ENCODE measurements around the gene OR5H1.

The OR5H1 gene

GRCh38 chr3:98151241-98151640, 20.7 kb downstream of the OR5H1 start:
- Mint-ChIP-seq H3K27ac (no peak overlapping the region), H3K4me3 (no peak overlapping the region), H3K36me3 (ENCODE audit: low read depth) (no peaks in the 10 kb centered on the region), H3K27me3 (no peaks in the 10 kb centered on the region), H3K9me3 (no peaks in the 10 kb centered on the region), H3K4me1 (no peaks in the 10 kb centered on the region)
- DNase-seq (no peak), ATAC-seq (no peak)

GRCh38 chr3:98166396-98166795, 35.9 kb downstream of the OR5H1 start, which contains the start of gene OR5H15:
TSS of gene OR5H15 (plus strand) at chr3:98166696. CDS start at chr3:98168700, 2,004 bp downstream.
- ATAC-seq, result no peak
- Mint-ChIP-seq H3K27ac (no peak within 1 kb of the TSS), H3K9me3 (no peaks in the 10 kb centered on the region)

DNA sequence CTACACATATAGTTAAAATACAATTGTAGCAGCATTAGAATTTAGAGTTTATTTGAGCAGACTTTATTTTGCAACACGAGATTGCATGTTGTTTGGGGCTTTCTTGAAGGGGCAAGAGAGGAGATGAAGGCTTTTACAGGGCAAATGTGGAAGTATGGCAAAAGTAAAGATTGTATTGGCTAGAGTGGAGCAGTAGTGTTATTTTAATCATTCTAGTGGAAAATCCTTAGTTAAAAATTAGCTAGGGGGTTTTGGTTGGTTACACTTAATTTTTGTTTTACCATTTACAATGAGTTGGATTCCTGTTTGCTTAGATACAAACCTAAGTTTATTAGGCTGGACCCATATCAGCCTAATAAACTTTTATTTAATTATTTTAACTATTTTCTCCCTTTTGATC, 40.5 kb downstream of the OR5H1 start:
- Mint-ChIP-seq H3K36me3 (ENCODE audit: low read depth) (no peaks in the 10 kb centered on the region), H3K4me1 (no peaks in the 10 kb centered on the region), H3K4me3 (no peak overlapping the region), H3K9me3 (no peaks in the 10 kb centered on the region), H3K27me3 (no peaks in the 10 kb centered on the region), H3K27ac (no peak overlapping the region)
- DNase-seq (no peak), ATAC-seq (no peak)

More at GRCh38 chr3:98166396-98166795, 35.9 kb downstream of the OR5H1 start, which contains the start of gene OR5H15:
- H3K36me3 Mint-ChIP-seq (ENCODE audit: low read depth), result no peaks in the 10 kb centered on the region
- DNase-seq, result no peak
- no peaks in the 10 kb centered on the region for H3K4me1 Mint-ChIP-seq
- H3K4me3 Mint-ChIP-seq, result no peak within 1 kb of the TSS
- no peaks in the 10 kb centered on the region for H3K27me3 Mint-ChIP-seq

DNA sequence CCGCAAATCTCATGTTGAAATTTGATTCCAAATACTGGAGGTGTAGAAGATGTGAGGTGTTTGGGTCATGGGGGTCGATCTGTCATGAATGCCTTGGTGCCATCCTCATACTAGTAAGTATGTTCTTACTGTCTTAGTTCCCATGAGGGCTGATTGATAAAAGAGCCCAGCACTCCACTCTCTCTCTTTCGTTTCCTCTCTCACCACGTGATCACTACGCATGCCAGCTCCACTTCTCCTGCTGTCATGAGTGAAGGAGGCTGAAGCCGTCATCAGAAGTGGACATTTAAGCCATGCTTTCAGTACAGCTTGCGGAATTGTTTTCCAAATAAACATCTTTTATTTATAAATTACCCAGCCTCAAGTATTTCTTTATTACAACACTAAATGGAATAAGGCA, 42.1 kb downstream of the OR5H1 start:
- DNase-seq, result no peak
- no peak overlapping the region for H3K27ac Mint-ChIP-seq
- no peak overlapping the region for H3K4me3 Mint-ChIP-seq
- peaks cover 4% of the 10 kb centered on the region for H3K27me3 Mint-ChIP-seq
- H3K9me3 Mint-ChIP-seq, result no peaks in the 10 kb centered on the region
- no peaks in the 10 kb centered on the region for H3K4me1 Mint-ChIP-seq
- no peaks in the 10 kb centered on the region for H3K36me3 Mint-ChIP-seq (ENCODE audit: low read depth)
- ATAC-seq, result no peak

GRCh38 chr3:98180319-98180890, 49.9 kb downstream of the OR5H1 start:
- Mint-ChIP-seq H3K27ac (no peak overlapping the region), H3K9me3 (no peaks in the 10 kb centered on the region), H3K36me3 (ENCODE audit: low read depth) (no peaks in the 10 kb centered on the region), H3K27me3 (peaks cover 4% of the 10 kb centered on the region), H3K4me3 (no peak overlapping the region), H3K4me1 (no peaks in the 10 kb centered on the region)
- DNase-seq, result no peak
- ATAC-seq, result no peak

DNA sequence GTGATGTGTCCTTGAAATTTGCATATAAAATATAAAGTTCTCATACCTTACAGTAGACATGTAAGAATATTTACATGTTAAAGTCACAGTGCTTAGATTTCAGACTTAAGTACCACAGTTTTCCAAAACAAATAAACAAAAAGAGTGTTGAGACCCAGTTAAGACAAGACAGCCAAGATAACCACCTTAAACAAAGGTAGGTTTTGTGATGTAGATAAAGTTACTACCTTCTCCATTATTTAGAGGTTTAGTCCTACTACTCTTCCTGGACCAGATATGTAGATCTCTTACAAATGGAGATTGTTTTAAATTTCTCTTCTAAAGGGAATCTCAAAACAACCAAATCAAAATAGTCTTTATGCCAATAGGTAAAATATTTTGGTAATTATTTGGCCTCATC, 51.7 kb downstream of the OR5H1 start:
- no peaks in the 10 kb centered on the region for H3K27me3 Mint-ChIP-seq
- no peak overlapping the region for H3K27ac Mint-ChIP-seq
- DNase-seq, result no peak
- ATAC-seq, result no peak
- H3K9me3 Mint-ChIP-seq, result no peaks in the 10 kb centered on the region
- no peak overlapping the region for H3K4me3 Mint-ChIP-seq
- H3K36me3 Mint-ChIP-seq (ENCODE audit: low read depth), result no peaks in the 10 kb centered on the region
- H3K4me1 Mint-ChIP-seq, result no peaks in the 10 kb centered on the region

DNA sequence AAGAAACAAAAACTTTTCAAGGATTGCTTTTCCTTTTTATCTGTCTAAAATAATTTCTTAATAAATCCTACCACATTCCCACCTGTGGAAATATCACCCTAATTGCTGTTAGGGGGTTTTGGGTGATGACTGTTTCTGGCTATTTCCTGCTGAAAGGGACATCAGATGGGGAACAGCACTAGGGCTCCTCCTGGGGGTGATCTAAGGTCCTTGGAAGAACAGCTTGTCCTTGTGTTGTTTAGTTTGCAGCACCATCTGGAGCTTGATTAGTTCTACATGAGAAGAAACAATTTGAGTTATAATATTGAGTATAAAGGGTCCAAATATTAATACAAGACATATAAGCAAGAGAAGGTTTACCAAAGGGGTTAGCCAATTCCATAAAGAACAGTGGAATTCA, 54.7 kb downstream of the OR5H1 start:
- no peaks in the 10 kb centered on the region for H3K27me3 Mint-ChIP-seq
- DNase-seq (no peak), ATAC-seq (no peak)
- no peaks in the 10 kb centered on the region for H3K4me1 Mint-ChIP-seq
- H3K9me3 Mint-ChIP-seq, result no peaks in the 10 kb centered on the region
- no peak overlapping the region for H3K27ac Mint-ChIP-seq
- H3K36me3 Mint-ChIP-seq (ENCODE audit: low read depth), result no peaks in the 10 kb centered on the region
- no peak overlapping the region for H3K4me3 Mint-ChIP-seq

Data from activated naive CD8-positive, alpha-beta T cell treated with anti-CD3 and anti-CD28 coated beads, Interleukin-2, amount 50 U/mL, for 24 hours (primary cell).